ENCODE data around the gene MLH1.

GRCh38 chr3:36956155-36956554, 37.2 kb upstream of the MLH1 start:
- no peak for TF ChIP-seq POLR2A (IDR thresholded peaks at IDR 0.05)
- no peak for TF ChIP-seq CTCF (IDR thresholded peaks at IDR 0.05)
